ENCODE results near the gene TSEN15.

The TSEN15 gene

DNA sequence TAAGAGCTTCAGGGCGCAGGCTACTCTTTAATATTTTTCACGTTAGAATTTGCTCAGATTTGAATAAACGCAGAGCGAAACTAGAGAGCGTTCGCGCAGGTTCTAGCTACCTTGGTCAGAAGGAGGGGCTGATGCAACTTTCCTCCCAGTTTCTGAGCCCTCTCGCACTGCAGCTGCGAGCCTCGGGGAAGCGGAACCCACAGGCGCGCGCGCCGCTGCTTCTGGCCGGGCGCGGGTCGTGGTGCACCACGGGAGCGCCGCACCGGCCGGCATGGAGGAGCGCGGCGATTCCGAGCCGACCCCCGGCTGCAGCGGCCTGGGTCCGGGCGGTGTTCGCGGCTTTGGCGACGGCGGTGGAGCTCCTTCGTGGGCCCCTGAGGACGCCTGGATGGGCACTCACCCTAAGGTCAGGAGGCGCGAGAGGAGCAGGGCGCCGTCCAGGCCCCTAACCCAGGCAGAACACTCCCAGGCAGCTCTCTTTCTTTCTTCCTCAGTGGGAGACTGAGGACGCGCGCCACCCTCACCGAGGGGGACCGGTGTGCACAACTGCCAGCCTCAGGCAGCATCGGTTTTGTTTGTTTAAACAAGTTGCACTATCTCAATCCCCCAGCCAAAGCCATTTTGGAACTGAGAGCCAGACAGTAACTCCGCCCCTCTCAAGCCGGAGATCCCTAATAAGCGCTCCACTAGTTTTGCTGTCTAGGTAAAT is at the start of gene TSEN15:
TSS of gene TSEN15 (plus strand) at position 246 of the 709 bp plus-strand sequence. CDS start at position 272, 26 bp downstream.
- peak; percentile 71 for DNase-seq

DNA sequence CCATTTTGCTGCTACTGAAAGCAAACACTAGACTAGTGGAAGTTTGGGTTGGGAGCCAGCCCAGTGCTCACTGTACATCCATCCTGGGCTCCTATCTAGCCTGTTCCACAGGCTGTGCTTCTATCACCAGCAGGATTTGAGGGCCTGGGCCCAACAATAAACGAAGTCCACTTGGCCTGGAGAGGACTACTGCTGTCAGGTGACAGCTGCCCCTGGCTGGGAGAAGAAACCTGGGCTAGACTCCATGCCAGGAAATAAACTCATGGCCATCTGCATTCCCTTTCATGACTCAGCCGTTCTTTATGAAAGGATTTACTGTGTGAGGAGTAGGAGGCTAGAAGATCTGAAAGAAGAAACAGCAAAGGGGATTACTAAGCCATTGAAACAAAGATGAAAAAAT is 49.5 kb upstream of the TSEN15 start:
- no peak for DNase-seq

DNA sequence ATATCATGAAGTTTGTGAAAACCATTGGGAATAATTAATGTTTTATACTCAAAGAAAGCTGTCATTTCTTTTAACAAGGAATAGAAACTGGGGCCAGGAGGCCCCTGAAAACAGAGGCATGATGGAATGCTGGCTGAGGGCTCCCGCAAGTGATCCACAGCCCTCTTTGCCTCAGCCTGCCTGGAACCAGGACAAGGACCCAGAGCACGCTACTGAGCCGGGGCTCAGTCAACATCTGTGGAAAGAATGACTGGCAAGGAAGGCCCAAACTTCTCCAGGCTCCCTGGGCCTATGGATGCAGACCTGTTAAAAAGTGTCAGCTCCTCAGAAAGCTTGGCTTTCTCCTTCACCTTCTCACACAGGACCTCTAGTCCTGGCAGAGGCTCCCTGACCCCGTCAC is 46.6 kb upstream of the TSEN15 start:
- no peak for DNase-seq

DNA sequence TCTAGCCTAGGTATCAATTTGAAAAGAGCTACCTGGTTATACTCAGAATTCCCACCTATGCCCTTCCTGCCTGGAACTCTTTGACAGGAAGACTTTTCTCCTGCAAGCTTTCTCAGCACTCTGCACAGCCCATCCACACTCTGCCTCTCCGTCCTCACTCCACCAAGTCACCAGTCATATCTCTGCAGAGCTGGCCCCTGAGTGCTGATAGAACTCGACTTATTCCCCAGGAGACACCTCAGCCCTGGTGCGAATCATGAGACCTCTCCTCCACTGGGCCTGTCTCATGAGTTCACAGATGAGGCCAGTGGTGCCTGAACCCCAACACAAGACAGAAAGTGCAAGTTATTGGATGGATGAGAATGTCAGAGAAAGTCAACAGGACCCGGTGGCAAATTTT is 46.0 kb upstream of the TSEN15 start:
- DNase-seq, result no peak

DNA sequence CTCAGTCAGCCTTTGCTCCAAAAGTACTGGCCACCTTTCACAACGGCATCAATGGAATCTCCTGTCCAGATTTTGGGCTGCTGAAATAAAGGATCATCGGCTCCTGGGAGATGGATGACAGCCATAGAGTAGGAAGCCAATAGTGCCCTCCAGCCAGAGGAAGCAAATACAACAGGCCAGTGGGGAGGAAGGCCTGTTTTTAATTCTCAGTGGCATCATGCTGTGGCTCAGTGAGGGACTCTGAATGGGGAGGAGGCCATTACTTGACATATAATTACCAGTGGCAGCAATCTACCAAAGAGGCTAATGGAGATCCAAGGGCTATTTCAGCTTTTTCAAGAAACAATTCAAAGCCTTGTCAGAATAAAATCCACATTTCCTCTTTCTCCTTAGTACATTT is 40.7 kb upstream of the TSEN15 start:
- DNase-seq, result no peak

DNA sequence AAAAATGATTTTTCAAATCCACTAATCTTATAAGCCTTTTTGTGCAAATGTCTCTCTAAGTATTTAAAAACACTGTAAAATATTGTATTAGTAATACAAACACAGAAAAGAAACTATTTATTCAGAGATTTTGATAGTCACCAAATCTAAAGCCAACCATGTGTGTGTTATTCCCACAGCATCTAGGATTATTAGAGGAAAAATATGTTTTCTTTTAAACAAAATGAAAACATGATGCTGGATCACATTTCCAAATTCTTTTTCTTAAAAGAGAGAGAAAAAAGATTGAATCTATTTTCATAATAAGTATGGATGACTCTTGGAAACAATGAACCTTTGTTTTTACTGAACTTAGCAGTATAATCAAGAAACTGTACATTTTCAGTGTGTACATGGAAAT is 39.3 kb upstream of the TSEN15 start:
- no peak for DNase-seq

DNA sequence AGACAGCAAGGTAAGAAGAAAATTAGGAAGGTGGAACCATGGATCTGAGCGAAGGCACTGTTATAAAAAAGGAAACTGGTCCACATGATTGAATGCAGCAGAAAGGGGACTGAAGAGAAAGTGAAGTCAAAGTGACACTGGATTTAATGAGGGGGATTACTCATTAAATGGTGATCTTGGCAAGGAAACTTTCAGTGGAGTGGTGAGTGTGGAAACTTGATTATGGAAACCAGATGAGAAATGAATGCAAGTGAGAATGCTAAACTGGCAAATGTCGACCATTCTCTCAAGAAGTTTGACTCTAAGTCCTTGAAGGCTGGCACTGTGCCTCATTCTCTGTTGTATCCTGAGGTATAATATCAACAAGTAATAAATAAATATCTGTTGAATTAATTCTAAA is 37.3 kb upstream of the TSEN15 start:
- DNase-seq, result no peak

DNA sequence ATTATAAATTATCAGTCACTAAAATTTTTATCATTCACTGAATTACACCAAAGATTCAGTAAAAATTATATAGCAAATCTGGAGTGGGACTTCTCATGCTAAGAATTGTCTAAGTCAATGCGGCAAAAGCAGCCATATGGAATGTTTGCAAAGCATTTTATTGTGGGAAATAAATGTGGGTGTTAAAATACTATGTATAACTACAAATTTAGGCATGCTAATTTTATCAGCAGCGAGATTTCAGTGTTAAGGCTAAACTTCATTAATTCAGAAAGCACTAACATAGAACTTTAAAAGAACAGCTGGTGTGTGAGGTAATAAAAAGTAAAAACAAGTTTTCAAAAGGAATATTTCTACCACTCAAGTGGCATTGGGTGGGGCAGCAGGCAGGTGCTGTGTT is 35.4 kb upstream of the TSEN15 start:
- DNase-seq, result no peak

DNA sequence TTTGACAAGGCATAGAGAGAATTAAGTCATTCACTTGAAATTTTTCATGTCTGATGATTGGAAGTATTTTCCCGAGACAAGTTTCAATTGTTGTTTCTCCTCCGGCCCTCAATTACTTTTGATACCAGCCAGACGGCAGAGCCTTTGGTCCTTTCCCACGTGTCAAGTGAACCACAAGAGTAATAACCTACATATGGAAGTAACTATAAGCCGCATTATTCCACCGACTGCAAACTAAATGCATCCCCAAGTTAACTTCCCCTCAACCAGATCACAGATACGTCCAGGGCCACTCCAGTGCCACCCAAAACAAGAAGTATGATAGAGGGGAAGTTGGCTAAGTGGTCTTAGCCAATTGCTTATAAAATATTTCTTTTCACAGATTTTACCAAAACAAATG is 34.2 kb upstream of the TSEN15 start:
- peak; percentile 49 for DNase-seq

DNA sequence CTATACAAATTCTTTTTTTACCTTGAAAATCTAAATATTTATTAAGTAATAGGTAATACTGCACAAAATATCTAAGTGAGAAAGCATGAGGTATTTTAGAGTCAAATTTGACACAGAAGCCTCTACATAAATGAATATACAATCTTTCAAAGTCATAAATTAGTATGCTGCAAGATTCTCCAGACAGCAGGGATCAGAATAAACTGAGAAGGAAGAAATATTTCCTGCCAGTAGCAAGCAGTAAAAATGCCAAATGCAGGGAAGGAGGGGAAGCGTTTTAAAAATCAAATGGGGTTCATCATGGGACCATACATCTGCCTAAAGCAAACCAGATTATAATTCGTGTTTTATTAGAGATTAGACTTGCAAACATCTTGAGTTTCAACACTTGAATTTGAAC is 32.9 kb upstream of the TSEN15 start:
- DNase-seq, result no peak

DNA sequence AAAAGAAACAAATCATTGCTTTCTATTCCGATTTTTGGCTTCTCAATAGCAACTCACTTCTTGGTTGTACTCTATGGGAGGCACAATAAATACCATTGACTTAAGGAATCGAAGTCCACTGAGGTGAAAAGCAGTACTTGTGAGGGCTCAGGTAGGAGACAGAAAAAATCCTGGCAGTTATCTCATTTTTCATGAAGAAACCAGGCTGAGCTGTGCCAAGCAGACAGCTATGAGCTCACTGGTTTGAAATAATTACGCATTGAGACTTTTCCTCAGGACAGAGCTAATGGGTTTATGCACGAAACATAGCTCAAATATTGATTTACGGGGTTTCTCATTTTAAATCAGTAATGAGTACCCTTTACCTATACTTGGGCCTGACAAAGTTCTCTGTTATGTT is 32.5 kb upstream of the TSEN15 start:
- no peak for DNase-seq

DNA sequence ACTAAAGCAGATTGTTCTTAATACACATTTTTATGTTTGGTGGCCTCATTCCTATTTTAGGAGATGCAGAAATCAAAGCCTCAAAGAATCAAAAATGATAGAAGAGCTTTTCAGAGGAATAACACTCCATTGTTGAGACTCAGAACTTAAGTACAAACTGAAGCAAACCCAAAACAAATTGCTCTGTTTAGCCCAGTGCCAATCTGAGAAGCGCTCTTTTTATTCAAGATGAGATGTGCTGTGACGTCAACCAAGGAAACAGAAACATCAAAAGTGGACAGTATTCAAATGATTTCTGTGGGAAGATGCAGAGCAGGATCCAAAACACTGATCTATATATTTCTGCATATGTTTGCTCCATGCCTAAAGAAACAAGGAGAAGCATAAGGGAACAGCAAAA is 32.0 kb upstream of the TSEN15 start:
- no peak for DNase-seq

DNA sequence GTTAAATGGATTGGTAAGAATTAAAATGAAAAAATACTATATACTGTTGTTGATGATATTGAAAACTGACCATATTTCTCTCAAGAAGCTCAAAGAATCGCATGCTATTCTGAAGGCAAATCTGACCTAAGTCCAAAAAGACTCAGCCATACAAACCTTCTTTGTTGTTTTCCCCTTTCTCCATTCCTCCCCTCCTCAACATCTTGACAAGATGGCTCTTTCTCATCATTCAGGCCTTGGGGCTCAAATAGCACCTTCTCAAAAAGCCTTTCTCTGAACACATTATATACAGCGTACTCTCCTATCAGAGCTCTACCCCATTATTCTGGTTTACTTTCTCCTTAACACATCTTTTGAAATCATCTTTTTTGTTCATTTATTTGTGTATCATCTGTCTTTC is 31.2 kb upstream of the TSEN15 start:
- no peak for DNase-seq

DNA sequence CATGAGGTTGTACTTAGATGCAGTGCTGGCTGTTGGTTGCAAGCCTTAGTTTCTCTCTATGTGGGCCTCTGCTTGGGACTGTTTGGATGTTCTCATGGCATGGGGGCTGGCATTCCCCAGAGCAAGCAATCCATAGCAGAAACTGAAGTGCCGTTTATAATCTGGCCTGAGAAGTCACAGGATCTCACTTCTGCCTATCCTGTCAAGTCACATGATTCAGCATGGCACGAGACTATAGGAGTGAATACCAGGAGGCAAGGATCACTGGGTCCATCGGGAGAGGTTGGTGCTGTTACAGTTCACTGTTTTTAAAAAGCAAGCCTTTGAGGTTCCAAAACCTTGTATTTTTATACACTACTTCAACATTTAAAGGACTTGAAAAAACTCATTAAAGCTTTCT is 30.7 kb upstream of the TSEN15 start:
- DNase-seq, result no peak

DNA sequence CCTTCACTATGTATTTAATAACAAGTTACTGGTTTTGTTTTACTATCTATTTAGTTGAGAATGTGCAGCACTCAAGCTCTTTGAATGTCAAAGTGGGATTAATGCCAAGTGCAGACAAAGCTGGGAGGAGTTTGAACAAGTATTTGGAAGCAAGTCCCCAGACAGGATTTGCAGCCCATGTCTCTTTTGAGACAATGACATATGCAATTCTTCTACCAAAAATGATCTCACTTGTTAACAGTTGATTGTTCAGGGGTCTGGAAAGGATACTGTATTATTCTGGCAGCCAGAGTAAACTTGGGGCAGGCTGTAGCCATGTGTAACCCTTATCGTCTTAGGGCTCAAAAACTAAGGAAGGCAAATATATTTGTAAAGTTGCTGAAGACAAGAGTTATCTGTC is 29.8 kb upstream of the TSEN15 start:
- DNase-seq, result no peak

DNA sequence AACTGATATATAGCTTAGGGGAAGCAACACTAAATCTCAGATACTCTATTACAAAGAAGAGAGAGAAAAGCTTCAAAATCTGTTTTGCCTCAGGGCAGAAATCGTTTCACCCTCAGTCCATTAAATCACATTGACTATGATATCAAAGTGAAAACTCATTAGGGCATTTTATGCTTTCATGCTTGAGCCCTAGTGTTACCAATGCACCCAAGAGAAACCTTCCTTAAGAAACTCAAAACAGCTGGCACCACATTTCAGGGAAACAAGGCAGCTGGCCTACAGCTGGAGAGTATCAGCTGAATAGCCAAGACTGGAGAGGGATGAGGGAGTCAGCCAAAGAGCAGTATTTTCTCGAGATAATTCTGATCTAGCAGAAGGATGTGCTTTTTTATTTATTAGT is 28.9 kb upstream of the TSEN15 start:
- DNase-seq, result no peak

DNA sequence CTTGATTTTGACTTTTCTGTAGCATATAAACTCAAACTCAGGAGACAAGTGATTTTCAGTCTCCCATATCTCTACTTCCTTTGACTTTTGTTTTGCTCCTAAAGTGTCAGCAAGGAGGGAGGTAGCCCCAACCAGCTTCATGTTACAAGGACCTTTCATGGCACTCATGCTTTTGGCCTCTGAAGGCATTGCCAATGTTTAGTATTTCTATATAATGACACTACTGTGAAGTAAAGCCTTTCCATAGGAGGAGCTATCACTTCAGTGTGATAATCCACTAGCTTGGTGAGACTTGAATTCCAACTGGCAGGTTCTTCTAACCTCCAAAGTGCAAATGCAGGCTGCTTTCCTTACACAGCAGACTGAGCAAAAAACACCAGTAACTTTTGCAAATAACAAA is 28.4 kb upstream of the TSEN15 start:
- DNase-seq, result no peak

DNA sequence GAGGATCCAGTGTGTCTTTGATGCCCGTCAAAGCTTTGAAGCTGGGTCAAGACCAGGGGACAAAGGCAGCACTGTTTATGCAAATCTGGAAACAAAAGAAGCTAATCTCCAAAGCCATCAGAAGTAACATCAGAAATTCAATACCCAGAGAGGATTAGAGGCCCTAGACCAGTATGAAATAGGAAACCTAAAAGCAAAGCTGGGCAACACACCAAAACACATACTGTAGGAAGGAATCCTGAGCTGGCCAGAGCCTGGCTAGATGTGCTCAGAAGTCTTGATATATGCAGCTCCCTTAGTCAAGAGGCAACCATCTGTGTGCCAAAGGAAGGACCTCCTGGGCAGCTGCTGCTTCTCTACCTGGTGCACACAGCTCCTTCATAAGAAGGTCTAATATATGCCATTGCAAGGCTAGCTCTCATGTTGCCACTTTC is 26.3 kb upstream of the TSEN15 start:
- DNase-seq, result no peak

DNA sequence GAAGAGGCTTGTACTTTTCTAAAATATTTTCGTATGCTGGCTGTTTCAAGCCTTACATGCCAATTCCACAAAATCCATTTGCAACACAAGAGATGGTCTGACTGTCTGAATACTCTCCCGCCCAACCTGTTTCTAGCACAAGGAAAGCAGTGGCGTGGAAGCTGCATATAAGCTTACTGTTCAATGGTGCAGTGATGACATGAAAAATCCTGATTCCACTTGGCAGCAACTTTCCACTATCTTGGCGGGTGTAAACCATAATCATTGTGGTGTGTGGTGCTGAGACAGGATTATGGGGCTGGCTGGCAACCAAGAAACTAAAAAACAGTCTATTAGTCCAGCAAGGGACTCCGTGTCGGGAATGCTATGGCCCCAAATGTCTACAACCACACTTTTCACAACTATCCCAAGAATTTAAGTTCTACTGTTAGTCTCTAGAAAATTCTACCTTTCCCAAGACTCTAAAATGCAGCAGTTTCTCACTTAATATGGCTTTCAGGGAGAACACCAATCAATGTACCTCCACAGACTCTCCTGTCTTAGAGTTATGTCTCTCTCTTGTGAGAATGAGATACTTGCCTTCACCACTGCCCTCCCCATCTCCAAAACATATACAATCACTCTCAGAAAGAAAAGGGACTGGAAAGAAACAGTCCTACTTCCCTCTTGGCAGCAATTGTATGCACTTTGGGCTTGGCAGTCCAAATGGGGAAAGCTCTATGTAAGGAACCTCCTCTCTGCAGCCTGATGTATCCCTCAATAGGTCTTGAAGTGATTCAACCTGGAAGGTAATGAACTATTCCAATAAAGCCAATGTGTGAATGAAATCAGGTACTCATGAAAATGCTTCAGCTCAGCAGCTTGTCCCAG is 23.5 kb upstream of the TSEN15 start:
- no peak for DNase-seq

DNA sequence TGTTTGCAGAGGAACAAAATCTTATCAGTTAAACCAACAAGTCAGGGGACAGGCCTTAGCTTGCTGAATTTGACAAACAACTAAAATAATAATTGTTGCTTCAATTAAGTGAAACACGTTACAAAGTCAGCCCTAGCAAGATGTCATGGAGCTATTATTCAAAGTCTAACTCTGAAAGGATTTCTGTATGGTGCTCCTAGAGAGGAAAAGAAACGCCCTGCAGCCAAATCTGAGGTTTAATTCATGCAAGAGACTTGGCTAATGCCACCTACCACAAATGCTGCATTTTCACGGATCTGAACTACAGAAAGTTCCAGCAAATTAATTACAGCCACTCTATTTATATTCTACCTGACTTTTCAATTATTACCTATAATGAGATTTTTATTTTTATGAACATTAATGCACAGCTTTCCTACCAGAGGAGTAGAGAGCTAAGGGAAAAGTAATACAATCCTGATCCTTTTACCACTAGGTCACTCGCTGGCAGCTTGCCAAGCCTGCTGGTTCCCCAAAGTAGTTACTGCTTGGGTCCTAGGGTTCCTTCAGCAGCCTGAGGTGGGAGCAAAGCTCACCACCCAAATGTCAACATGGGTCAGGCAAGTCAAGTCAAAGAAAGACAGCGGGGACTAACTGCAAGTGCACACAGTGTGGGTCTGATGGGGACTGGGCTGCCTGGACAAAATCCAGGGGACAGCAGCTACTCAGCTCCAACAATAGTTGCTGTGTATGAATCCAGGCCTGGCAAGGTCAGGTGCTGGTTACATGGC is 22.5 kb upstream of the TSEN15 start:
- no peak for DNase-seq

DNA sequence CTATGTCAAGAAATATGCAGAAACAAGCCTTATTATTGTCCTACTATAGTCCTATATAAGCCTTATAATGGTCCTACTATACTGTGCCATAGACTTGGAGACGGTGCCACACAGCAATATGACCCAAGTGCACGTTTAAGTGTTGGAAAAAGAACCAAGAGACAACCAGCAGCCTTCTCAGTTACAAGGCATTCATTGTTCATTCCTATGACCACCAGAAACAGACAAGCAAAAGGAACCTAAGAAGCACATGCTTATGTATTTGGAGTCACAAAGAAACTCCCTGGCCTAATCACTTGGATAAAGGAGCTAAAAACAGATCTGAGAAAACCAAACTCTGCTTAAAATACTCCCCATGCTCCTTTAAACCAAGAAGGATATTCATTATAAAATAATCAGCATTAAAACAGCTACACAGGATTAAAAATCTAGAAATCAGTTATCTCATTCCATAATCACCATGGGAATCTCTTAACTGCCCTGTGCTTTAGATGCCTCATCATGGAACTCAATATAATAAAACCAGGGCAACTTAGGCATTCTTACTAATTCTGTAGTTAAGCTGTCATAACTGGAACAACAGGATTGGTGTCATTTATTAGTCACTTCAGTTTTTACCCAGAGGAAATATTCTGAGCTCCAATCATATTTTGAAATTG is 21.0 kb upstream of the TSEN15 start:
- no peak for DNase-seq

DNA sequence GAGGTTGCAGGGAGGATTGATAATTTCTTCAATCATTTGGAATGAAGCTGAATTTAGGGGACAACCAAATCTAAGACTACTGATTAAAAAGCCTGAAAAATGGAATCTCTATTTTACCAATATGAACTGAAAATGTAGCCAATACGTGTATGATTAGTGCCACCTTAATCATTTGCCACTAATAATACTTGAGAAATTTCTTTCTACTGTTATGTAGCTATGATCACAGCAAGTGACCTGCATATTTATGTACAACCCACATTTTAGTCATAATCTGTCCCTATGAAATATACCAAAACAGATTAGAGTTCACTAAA is 20.5 kb upstream of the TSEN15 start:
- DNase-seq, result no peak

DNA sequence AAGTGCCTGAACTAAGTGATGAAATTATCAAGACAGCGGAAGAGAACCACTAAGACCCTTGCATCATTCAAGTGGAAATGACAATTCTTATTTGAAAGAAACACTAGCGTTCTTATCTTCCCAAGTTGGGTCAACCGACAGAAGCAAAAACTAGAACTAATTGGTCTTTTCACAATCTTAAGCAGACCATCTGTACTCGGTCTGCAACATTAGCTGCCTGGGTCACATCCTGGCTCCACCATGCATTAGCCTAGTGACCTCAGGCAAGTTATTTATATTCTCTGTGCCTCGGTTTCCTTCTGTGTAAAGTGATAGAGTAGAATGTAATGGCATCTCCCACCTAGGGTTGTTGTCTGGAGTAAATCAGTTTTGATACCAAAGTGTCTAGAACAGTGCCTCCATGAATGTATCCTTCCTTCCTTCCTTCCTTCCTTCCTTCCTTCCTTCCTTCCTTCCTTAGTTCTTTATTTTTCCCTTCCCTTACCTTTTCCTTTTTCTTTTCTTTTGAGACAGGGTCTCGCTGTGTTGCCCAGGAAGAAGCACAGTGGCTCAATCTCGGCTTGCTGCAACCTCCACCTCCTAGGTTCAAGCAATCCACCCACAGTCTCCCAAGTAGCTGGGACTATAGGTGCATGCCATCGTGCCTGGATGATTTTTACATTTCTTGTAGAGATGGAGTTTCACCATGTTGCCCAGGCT is 20.0 kb upstream of the TSEN15 start:
- DNase-seq, result peak; percentile 17

Measured in inflammatory macrophage treated with lipopolysaccharide for 4 hours (primary cell).